Activated T-cell treated with anti-CD3 and anti-CD28 coated beads for 4 hours (primary cell): ENCODE data around the gene FMNL1.

Experiments used
- DNase-seq: peaks from one replicate; pipeline ENCODE4 v3.0.0-alpha.2; 2020

FMNL1 gene

GRCh38 chr17:45260204-45260783 is 38.6 kb downstream of the FMNL1 start:
- no peak for DNase-seq

DNA sequence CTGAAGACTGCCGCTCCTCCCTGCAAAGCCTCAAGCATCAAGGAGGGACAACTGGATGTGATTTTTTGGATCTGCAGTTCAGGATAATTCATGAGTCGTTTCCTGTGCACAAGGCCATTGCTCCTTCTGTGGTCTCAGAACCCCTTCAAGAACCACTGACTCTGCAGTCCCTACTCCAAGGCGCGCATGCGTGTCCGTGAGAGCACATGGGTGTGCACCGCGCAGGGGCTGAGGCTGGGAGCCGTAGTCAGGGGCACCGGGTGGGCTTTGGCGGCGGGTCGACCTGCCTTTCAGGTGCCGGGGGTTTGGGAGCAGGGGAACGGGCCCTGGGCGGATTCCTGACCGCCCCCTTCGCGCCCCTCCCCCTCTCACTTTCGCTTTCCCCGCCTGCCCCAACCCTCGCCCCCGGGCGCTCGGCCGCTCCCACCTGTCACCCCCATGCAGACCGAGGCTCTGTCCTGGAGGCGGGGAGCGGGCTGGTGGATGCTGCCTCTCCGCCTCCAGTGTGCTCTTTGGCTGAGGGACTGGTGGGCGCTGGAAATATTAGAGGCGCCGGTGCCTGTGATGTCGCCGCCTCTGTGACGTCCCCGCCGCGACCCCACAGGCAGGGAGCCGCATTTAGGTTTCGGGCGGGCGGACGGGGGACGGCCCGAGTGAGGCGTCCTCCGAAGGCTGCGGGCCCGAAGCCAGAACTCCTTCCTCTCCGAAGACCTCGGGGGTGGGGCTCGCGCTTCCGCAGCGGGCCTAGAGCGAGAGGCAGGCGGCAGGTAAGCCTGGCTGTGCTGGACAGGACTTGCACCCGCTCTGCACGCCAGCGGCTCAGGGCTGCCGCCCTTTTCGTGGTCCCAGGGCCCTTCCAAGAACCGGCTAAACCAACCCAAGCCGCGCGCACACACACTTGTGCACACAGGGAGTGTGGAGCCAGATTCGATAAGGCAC is 40.2 kb downstream of the FMNL1 start, which contains the start of gene SPATA32:
Gene SPATA32 (minus strand): TSS at position 518 of the 939 bp plus-strand sequence. CDS start 78 bp downstream, at position 440.
- peak; percentile 50 for DNase-seq

GRCh38 chr17:45262516-45263476 is 41.1 kb downstream of the FMNL1 start:
- DNase-seq, result no peak

DNA sequence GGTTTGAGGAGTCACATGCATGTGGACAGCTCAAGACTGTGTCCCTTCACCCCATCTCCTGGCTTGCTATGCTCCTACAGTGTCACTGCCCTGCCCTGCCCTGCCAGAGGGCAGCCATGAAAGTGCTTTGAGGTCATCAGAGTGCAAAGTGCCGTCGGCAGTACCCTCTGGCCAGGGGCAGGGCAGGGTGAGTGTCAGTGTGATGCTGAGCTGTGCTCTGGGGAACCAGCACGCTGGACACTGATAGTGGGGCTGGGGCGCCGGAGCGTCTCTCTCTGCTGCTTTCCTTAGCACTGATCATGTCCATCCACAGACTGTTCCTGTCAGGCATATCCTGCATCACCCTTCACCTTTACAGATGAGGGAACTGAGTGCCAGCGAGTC is 41.8 kb downstream of the FMNL1 start:
- DNase-seq, result no peak

DNA sequence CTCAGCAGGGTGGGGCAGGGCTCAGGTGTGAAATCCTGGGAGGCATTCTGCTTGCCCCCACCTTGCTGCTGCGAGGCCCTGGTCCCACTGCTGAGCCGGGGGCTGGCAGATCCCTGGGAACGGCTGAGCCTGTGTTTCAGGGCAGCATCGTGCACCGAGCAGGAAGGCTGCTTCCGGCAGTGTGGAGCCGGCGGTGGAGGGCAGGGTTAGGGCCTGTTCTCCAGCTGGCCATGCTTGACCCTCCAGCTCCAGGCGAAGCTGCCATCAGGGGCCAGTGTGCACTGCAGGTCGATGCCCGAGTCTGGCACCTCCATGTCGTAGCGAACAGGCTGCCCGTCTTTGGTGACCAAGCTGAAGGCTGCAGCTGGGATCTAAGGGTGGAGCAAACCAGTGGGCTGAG is 42.7 kb downstream of the FMNL1 start:
- no peak for DNase-seq

- no peak for DNase-seq
Observed at GRCh38 chr17:45264988-45265387, 43.3 kb downstream of the FMNL1 start.

GRCh38 chr17:45265821-45266220 is 44.1 kb downstream of the FMNL1 start:
- DNase-seq, result no peak

DNA sequence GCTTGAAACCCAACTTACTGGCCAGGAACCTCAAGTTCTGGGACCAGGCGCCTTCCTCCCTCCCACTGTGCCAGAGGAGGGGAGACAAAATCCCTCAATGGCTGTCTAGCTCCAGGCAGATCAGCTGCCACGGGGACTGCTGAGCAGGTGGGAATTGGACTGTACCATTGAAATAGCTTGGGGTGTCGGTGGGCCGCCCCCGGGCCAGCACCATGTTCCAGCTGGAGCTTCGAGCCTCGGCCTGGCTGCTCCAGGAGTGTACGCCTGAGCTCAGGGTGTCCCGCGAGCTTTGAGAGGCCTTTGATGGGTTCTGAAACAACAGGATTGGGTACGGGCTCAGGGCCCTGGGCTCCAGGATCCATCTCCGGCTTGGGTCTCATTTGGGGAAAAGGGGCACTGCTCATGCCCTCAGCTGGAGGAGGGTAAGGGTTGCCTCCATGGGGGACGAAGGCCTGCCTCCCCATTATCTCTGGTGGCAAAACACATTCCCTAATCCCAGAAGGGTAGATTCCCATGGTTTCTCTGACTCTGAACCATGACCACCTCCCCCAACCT is 44.8 kb downstream of the FMNL1 start:
- no peak for DNase-seq

DNA sequence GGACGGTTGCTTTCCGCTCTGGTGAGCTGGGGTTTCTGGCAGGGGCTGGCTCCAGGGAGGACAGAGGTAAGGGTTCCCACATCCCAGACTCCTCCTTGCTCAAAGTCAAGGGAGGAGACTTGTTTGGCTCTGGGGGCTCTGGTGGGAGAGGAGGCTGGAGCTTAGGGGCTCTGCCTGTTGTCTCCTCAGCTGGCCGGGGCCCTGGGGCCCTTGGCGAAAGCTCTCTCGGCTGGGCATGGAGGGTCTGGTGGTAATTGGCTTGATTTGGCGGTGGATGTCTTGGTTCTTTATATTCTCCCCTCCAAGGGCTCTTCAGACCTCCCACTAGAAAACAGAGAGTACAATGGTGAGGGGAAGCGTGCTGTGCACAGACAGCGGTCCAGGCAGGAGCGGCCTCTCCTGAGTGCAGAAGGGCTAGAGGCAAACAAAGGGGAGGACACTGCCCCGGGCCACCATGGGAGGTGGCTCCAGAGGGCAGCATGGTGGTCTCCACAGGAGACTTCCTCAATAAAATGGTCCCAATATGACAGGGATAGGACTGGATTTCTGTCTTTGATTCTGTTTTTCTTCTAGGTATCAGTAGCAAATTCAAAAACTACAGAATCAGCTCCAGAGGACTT is 45.9 kb downstream of the FMNL1 start:
- no peak for DNase-seq

- no peak for DNase-seq
Observed at GRCh38 chr17:45269912-45270311, 48.2 kb downstream of the FMNL1 start.

DNA sequence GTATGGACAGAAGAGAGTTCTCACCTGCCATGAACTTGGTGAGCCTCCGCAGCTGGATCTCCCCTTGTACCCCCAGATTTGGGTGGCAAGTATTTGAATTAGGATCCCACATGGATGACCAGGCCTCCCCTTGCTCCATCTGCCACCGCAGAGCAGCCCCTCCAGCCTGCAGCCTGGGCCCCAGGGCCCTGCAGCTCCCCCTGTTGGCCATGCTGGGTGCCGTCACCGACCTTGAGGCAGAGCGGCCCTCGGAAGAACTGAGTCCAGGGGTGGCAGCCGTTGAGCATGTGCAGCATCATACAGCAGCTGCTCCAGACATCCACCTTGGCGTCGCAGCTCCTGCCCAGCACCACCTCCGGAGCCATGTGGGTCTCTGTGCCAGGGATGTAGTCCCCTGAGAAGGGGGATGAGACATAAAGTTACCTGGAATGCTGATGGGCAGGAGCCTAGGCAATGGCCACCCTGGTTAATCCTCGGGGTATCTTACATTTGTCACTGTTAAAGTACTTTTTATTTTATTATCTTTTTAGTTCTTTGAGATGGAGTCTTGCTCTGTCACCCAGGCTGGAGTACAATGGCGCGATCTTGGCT is 49.2 kb downstream of the FMNL1 start:
- peak; percentile 38 for DNase-seq

DNA sequence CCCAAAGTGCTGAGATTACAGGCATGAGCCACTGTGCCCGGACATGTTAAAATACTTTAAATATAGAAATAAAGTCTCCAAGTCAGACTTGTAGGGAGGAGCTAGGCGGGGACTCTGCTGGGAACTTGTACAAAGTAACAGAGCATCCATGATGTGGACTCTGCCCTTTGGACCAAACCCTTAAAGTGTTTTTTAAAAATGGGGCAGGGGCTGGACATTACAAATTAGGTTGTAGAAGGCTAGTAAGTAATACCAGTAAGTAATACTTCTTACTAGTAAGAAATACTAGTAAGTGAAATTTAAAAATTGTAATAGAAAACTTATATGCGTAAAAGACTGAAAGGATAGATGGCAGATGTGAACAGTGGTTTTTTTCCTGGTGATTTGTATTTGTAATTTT is 49.9 kb downstream of the FMNL1 start:
- DNase-seq, result no peak

GRCh38 chr17:45273551-45273957 is 51.9 kb downstream of the FMNL1 start:
- DNase-seq, result no peak

DNA sequence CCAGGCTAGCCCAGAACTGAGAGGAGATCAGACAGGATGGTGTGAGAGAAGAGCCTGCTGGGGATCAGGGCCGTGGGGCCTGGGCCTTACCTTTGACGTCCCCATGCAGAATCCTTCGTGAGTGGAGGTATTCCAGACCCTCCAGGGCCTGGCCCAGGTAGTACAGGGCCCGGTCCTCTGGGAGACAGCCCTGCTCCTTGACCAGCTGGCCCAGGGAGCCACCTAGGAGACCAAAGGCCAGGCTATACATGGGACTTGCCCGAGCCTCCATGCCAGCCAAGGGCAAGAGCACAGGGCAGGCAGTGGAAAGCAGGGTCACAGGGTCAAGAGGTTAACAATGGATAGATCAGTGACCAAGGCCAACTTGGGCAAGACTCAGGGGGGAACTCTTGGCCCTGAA is 52.3 kb downstream of the FMNL1 start:
- DNase-seq, result no peak

GRCh38 chr17:45276031-45276430 is 54.3 kb downstream of the FMNL1 start:
- no peak for DNase-seq

- DNase-seq, result peak; percentile 88
Observed at GRCh38 chr17:45277216-45277849, 55.6 kb downstream of the FMNL1 start.

GRCh38 chr17:45277992-45278391 is 56.3 kb downstream of the FMNL1 start:
- DNase-seq, result no peak

DNA sequence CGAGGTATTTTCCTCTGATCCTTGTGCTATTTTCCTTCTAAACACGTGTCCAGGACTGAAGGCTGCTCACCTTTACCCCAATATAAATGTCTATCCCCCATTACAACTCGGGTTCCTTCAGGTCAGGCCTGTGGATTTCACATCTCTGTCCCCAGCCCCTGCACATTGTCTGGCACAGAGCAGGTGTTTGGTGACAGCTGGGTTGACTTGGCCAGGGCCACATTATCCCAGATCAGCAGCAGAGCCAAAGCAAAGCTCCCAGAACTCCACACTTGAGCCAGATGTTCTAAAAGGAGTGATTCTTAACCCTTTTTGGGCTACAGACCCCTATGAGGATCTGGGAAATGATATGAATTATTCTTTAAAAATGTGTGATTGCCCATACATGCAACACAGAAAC is 58.2 kb downstream of the FMNL1 start:
- DNase-seq, result no peak

DNA sequence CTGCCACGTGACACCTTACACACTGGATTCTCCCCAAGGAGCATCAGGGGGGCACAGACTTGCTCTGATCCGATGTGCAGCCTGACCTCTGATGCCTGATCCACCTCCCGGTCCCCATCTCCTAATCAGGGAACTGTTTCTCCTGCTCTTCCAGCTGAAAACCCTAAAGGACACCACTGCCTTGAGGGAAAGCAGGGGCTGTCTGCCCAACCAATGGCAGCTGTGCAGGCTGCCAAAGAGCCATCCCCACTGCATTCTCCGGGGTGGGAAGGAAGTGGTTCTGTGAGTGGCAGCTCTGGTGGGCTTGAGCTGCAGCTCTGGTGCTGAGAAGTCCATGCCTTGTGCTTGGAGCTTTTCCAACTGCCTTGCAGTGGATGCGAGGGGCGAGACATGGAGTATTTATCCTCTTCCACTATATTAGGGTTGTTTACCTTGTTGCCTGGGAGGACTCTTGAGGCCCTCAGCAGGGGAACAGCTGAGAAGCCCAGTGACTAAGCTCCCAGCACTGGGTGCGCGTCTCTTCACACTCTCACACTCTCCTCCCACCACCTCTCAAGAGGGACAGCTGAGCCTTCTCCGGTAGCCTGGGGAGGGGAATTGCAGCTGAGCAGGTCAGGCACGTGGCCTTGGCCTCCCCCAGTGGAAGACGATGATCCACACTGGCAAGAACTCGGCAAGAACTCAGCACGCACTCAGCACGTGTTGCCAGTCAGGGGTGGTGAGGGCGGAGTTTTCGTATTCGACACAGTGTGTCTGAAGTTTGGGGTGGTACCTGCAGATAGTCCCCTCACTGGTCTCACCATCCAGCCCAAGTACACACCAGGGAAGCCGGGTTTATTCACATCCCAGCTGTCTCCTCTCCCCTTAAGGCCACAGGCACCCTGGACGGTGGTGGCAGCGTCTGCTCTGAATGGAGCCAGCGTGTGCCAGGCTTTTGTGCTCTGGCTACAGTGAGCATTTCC is 61.3 kb downstream of the FMNL1 start:
- no peak for DNase-seq

GRCh38 chr17:45283711-45284110 is 62.0 kb downstream of the FMNL1 start:
- DNase-seq, result no peak
